Right renal pelvis (tissue), 4 donors: ENCODE data around the gene THYN1. TPM values are rescaled to one million over a fixed set of nuclear protein-coding genes. Genes with fewer than 3 reads are reported as not detected.
"Not testable (repeated sequence)": the region's sequence is repeated elsewhere in the genome, so short reads cannot be mapped to it uniquely, and the experiment has no call there.

Experiments
- DNase-seq, 4 donors: peaks; one replicate each; pipeline ENCODE4 v3.0.0-alpha.2; 2013; ENCODE audit warnings: low read depth in 4 of 4, low spot score in 3 of 4, missing footprints in 1 of 4
- polyA plus RNA-seq, 4 donors: library from polyadenylated mRNA; unstranded; fragments of 120-200 nt; gene quantifications; one replicate each; pipeline ENCODE4 v1.2.1, GENCODE V29; 2013; ENCODE audit not compliant: insufficient read length in 4 of 4

THYN1 gene
- polyA plus RNA-seq, 4 donors = 76.1 to 82.5 (median 81.2) TPM

- DNase-seq = no peak
These were observed 22.6 kb upstream of the THYN1 start, which contains the start of gene GLB1L3 for GRCh38 chr11:134275534-134276395. Gene GLB1L3 (plus strand): TSS chr11:134276379. CDS start chr11:134276741, 362 bp downstream.

GRCh38 chr11:134275188-134275533 is 22.0 kb upstream of the THYN1 start:
- DNase-seq = no peak

- DNase-seq = no peak
These were observed 20.2 kb upstream of the THYN1 start for GRCh38 chr11:134273317-134273712.

GRCh38 chr11:134272381-134273316 is 19.5 kb upstream of the THYN1 start:
- no peak for DNase-seq

GRCh38 chr11:134271978-134272377 is 18.8 kb upstream of the THYN1 start:
- no peak for DNase-seq

- no peak for DNase-seq
These were observed 17.1 kb upstream of the THYN1 start for GRCh38 chr11:134270250-134270714.

GRCh38 chr11:134267966-134268365 is 14.8 kb upstream of the THYN1 start:
- DNase-seq = no peak

GRCh38 chr11:134267461-134267860 is 14.3 kb upstream of the THYN1 start:
- no peak for DNase-seq

GRCh38 chr11:134266841-134267251 is 13.7 kb upstream of the THYN1 start:
- no peak for DNase-seq

GRCh38 chr11:134266440-134266839 is 13.3 kb upstream of the THYN1 start:
- DNase-seq = no peak

GRCh38 chr11:134264966-134265764 is 12.0 kb upstream of the THYN1 start:
- DNase-seq = no peak

- DNase-seq = no peak
These were observed 8.7 kb upstream of the THYN1 start for GRCh38 chr11:134261626-134262488.

- no peak for DNase-seq
These were observed 7.8 kb upstream of the THYN1 start for GRCh38 chr11:134260983-134261382.

- no peak for DNase-seq
These were observed 7.4 kb upstream of the THYN1 start for GRCh38 chr11:134260503-134260902.

- DNase-seq = no peak
These were observed 5.4 kb upstream of the THYN1 start for GRCh38 chr11:134258577-134258976.

GRCh38 chr11:134257101-134257500 is 3.9 kb upstream of the THYN1 start:
- DNase-seq = no peak

GRCh38 chr11:134255184-134255561 is 2.0 kb upstream of the THYN1 start:
- DNase-seq = not testable (repeated sequence)

GRCh38 chr11:134254433-134255183 is 1.5 kb upstream of the THYN1 start:
- no peak for DNase-seq
